ENCODE data around the gene TK2.

Gene TK2

DNA sequence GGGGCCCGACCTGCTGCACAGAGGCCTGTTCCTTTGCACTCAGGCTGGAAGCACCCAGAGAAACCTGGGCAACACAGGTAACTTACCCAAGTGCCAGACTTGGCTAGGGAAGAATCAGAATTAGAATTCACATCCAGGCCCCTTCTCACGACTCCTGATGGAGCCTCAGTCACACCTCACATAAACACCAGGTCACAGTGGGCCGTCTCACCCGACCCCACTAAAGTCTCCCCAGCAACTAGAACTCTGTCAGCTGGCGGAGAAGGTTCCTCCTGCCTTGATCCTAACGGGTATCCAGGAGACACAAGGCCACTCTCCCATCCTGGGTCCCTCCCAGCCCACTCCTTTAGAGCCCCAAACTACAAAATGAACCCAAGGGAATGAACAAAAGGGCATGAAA, 6.4 kb downstream of the TK2 start:
- FAIRE-seq, result no peak

DNA sequence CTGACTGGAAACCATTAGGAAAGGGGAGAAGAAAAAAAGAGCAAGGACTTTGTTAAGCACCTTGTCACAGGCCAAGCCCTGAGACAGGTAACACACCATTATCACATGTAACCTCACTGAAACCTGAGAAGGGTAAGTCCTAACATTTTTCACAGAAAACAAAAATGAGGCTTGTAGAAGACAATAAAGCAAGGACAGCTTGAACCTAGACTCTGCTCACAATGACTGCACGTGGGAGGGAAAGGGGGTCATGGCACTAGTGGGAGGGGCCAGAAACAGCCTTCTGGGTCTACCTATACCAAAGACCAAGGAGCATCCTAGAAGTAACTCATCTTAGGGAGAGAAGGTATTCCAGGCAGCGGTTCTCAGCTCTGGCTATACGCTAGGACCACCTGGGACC, 7.5 kb downstream of the TK2 start:
- FAIRE-seq, result no peak

DNA sequence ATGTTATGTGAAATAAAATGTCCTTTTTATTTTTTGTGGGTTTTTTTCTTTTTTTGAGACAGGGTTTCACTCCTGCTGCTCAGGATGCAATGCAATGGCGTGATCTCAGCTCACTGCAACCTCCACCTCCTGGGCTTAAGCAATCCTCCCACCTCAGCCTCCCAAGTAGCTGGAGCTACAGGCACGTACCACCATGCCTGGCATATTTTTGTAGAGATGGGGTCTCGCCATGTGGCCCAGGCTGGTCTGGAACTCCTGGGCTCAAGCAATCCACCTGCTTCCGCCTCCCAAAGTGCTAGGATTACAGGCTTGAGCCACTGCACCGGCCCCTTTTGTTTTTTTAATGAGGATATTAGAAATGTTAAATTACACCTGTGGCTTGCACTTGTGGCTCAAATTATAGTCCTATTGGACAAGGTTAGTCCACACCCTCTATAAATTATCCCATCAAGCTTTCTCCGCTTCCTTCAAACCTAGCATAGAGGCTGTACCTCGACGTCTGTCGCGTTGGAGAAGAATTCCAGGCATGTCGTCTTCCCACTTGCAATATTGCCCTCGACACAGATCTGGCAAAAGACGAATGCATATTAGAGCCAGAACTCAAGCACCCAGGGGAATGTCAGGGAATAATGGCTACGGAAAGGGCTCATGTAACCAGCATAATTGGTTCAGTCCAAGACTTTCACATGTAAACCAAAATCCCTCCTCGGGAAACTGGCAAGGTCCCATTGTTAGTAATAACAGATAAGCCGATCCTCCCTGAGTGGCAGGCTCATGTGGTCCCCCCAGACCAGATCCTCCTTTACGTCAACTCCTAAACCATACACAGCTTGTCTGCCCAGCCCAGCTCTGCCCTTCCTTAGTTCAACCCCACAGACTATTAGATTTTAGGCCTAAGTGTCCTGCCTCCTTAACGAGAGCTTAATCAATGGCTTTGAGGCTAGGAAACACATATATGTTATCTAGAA, 8.2 kb downstream of the TK2 start:
- no peak for FAIRE-seq

- no peak for FAIRE-seq
Measured at GRCh38 chr16:66539623-66540469, 10.1 kb downstream of the TK2 start.

DNA sequence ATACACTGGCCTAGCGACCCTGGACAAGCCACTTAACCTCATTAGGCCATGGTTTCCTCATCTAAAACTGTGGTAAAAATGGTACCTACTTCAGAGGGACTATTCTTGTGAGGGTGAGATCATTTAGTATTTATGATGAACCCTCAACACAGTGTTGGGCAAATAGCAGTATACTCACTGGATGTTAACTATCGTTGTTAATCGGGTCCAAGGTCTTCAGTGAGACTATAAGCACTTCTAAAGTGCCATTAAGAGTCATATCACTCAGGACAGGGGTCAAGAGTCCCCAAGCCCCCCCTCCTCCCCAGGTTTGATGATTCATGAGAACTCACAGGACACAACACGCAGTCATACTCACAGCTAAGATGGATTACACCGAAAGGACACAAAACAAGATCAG, 11.0 kb downstream of the TK2 start:
- FAIRE-seq, result no peak

DNA sequence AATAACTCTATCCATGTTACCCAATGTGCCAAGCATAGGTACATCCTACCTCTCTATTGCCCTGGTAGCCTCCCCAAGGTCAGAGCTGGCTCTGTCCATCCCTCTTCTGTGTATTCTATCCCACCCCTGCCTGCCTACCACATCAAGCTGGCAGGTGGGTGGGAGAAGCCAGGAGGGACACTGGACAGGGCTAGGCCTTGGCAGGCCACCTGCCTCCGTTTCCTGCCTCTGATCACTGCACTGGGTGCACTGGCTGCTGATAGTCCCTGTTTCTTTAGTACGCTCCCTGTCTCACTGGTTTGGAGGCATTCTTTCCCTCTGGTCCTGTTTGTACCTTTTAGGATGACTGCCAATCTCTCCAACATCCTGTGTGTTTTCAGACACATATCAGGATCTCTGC, 12.7 kb downstream of the TK2 start:
- no peak for FAIRE-seq

- no peak for FAIRE-seq
Measured at GRCh38 chr16:66536525-66536924, 13.4 kb downstream of the TK2 start.

DNA sequence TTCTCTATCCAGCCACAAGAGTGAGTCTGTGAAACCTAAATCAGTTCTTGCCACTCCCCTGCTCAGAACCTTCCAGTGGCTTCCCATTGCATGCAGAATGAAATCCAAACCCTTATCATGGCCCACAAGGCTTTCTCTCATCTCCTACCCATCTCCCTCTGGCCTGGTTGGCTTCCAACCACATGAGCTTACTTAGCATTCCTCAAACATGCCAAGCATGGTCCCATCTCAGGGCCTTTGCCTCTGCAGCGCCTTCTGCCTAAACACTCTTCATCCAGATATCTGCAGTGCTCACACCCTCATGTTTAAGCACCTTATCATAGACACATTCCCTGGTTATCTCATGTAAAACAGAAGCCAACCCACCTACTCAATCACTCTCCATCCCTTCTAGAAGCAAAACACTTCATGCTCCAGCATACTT, 15.5 kb downstream of the TK2 start:
- FAIRE-seq, result no peak

GRCh38 chr16:66529475-66529874, 20.4 kb downstream of the TK2 start:
- no peak for FAIRE-seq

DNA sequence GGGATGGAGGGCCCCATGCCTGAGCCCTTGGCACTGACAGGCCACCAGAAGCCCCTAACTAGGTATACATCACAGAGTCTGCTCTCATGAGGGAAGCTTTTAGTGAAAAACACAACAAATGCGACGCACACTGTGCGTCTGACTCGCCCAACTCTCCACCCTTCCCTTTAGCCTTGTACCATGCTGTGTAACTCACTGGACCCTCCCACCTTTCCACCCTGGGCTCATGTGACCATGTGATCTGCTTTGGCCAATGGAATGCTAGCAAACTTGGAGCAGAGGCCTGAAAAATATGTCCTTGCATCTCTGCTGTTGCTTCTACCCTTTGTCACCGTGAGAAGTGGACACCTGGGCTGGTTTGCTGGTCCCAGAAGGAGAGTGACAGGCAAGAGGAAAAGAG, 21.6 kb downstream of the TK2 start:
- no peak for FAIRE-seq

GRCh38 chr16:66525396-66526180, 24.3 kb downstream of the TK2 start:
- no peak for FAIRE-seq

DNA sequence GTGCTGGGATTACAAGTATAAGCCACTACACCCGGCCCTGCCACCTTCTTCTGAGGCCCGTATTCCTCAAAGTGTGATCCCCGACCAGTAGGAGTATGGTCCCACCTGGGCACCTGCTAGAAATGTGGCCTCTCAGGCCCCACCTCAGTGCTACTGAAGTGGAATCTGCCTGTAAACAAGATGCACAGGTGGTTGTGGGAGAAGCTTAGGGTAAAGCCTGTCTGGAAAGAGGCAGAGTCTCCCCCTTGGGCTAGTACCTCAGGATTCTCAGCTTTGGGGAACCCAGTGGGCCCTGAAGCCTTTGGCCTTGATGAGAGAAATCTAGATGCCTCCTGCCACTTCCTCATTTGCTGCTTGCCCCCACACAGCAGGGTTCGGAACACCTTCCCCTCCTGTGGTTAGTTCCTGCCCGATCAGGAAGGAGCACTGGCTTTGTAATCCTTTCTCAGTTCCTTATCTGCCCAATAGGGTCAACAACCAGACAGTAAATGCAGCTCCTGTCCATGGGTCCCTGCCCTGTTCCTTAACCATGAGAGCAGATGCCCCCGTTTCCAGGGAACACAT, 25.2 kb downstream of the TK2 start:
- no peak for FAIRE-seq

GRCh38 chr16:66523861-66524354, 26.0 kb downstream of the TK2 start:
- FAIRE-seq, result no peak

- no peak for FAIRE-seq
Measured at GRCh38 chr16:66522816-66523590, 26.9 kb downstream of the TK2 start.

DNA sequence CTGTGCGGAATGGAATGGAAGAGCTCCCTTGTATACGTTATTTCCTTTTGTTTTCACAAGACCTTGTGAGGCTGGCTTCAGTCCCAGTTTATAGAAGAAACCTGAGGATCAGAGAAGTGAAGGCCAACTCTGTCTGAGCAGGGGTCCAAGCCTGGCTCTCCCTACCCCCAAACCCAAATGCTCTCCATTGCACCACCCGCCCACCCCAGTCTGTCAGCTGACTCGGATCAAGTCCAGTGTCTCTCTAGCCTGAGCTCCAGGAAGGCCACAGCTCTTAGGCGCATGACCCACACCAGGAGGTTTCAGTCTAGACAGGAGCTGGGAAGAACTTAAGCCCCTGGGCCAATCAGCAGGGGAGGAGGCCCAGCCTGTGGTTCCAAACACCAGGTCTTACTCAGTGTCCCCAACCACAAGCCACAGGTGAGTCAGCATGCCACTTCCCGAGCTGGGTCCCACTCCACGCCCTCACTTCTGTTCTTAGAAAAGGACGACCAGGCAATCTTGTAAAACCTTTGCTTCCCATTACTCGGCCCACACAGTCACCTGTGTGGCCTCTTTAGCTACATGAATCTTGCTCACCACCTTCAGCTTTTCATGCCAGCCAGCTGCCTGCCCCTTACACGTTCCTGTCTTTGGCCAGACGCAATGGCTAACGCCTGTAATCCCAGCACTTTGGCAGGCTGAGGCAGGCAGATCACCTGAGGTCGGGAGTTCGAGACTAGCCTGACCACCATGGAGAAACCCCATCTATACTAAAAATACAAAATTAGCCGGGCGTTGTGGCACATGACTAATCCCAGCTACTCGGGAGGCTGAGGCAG, 27.8 kb downstream of the TK2 start:
- no peak for FAIRE-seq

- no peak for FAIRE-seq
Measured at GRCh38 chr16:66521252-66521713, 28.6 kb downstream of the TK2 start.

DNA sequence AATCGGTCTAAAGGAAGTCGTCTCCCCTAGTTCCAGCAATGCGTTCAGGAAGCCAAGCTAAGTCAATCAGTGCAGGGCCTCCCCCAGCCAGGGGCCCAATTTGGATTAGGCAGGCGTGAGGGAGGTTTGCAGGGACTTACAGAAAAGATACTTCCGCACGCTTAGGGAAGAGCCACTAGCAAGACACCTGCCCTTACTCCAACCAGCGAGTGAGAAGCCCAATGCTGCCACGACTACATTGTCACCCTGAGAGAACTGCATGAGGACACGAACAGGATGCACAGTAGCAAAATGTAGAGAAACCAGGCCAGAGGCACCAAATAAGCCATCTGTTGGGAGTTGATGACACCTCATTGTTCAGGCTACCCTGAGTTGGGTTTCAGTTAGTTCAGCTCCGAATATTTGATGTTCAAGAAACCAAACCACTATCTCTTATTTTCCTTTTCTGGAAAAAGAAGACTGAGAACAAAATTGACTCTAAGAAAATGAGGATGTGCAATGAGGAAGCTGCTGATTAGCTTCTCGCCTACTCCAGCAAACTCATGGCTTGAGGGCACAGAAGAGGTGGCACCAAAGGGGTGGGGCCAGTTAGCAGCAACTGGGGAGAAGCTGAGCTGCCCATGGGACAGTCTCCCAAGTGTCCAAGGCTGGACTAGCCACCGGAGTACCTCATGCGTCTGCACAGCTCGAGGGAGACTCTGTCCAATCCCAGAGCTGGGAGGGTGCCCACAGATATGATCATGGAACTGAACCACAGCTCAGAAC, 29.3 kb downstream of the TK2 start:
- FAIRE-seq, result no peak

- FAIRE-seq, result no peak
Measured at GRCh38 chr16:66519482-66520373, 30.2 kb downstream of the TK2 start.

All from colon (tissue), 2 donors.